PFSK-1 (cell line): ENCODE measurements around the gene SEC14L1.

ENCODE experiments used
- FOXP2 ChIP-seq: optimal IDR thresholded peaks from 2 replicates; pipeline ENCODE3; 2011; ENCODE audit warnings: borderline replicate concordance, control low read depth, inconsistent platforms; ENCODE audit not compliant: insufficient read depth; ENCODE audit errors: extremely low read length, extremely low read depth
- POLR2AphosphoS5 ChIP-seq: IDR thresholded peaks from 2 replicates; pipeline ENCODE4 v1.6.1; 2012; ENCODE audit warnings: low read depth, mild to moderate bottlenecking, control low read depth, low read length, moderate library complexity
- SIN3A ChIP-seq: IDR thresholded peaks from 2 replicates; pipeline ENCODE4 v1.6.1; 2012; ENCODE audit warnings: mild to moderate bottlenecking, low read length, moderate library complexity, borderline replicate concordance; ENCODE audit not compliant: insufficient read depth
- TAF1 ChIP-seq: IDR thresholded peaks from 2 replicates; pipeline ENCODE4 v1.6.1; 2012; ENCODE audit warnings: low read length, control low read depth, borderline replicate concordance; ENCODE audit not compliant: insufficient read depth
- TF ChIP-seq, protein P1 (sequence below), 2 experiments: IDR thresholded peaks; 2 replicates each; pipeline versions ENCODE4 v1.6.1 to v1.8.0; 2011 to 2012; ENCODE audit warnings: low read depth in 2 of 2, low read length in 2 of 2, control low read depth in 1 of 2, inconsistent platforms in 1 of 2, mild to moderate bottlenecking in 1 of 2, moderate library complexity in 1 of 2; ENCODE audit not compliant: insufficient read depth in 1 of 2

The SEC14L1 gene

DNA sequence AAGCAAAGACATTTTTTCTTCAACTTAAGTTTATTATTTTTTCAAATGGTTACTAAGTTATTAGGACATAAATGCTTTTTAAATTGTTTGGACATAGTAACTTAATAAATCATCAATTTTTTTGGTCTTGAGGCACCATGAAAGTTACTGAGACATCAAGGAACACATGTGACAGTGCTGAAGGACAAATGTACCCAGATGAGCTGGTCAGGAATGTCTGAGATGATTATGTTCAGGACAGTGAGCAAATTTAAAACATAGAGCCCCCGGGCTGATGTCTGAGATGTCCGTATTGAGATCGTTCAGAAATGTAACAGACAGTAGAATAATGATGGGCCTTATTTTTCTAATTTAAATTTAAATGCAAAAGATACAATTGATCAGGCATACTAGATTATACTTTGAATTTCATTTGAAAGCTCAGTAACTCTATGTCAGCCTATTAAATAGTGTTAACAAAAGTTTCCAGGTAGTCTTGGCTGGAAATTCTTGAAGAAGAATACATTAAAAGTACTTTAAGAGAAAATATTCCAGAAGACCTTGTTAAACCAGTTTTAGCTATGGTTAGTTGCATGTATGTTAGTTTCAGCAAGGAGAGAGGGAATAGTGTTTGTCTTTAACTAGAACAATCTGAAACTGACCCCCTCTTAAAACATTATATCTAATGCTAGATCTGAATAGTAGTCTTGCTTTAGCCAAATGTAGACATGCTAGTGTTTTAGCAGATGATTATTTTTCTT lies 36.4 kb downstream of the SEC14L1 start:
- TF ChIP-seq, protein P1, sequence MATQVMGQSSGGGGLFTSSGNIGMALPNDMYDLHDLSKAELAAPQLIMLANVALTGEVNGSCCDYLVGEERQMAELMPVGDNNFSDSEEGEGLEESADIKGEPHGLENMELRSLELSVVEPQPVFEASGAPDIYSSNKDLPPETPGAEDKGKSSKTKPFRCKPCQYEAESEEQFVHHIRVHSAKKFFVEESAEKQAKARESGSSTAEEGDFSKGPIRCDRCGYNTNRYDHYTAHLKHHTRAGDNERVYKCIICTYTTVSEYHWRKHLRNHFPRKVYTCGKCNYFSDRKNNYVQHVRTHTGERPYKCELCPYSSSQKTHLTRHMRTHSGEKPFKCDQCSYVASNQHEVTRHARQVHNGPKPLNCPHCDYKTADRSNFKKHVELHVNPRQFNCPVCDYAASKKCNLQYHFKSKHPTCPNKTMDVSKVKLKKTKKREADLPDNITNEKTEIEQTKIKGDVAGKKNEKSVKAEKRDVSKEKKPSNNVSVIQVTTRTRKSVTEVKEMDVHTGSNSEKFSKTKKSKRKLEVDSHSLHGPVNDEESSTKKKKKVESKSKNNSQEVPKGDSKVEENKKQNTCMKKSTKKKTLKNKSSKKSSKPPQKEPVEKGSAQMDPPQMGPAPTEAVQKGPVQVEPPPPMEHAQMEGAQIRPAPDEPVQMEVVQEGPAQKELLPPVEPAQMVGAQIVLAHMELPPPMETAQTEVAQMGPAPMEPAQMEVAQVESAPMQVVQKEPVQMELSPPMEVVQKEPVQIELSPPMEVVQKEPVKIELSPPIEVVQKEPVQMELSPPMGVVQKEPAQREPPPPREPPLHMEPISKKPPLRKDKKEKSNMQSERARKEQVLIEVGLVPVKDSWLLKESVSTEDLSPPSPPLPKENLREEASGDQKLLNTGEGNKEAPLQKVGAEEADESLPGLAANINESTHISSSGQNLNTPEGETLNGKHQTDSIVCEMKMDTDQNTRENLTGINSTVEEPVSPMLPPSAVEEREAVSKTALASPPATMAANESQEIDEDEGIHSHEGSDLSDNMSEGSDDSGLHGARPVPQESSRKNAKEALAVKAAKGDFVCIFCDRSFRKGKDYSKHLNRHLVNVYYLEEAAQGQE (IDR thresholded peaks at IDR 0.05; ENCODE audit: insufficient read depth in 1 of 2, low read depth in 2 of 2, low read length in 2 of 2): no peak
- TF ChIP-seq POLR2AphosphoS5: no peak
- no peak for TF ChIP-seq TAF1
- no peak for TF ChIP-seq SIN3A

DNA sequence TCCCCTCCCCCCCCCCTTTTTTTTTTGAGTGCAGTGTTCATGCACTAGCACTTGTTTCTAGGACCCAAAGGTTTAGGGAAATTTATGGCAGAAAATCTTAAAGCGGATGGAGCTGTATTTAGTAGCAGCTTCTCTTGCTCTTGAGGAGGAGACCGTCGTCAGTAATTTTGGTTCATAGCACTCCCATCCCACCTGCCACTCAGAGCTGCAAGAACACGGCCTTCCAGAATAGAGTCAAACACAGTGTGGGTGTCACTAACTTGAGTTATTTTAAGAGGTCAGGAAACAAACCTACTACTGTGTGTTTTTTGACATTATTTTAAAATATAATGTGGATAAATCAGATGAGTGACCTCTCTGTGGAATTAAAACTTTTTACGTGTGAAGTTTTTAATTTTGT lies 37.3 kb downstream of the SEC14L1 start:
- TF ChIP-seq TAF1 (no peak), FOXP2 (no peak), SIN3A (no peak), POLR2AphosphoS5 (no peak)
- TF ChIP-seq, protein P1 (IDR thresholded peaks at IDR 0.05; ENCODE audit: insufficient read depth in 1 of 2, low read depth in 2 of 2, low read length in 2 of 2): no peak

DNA sequence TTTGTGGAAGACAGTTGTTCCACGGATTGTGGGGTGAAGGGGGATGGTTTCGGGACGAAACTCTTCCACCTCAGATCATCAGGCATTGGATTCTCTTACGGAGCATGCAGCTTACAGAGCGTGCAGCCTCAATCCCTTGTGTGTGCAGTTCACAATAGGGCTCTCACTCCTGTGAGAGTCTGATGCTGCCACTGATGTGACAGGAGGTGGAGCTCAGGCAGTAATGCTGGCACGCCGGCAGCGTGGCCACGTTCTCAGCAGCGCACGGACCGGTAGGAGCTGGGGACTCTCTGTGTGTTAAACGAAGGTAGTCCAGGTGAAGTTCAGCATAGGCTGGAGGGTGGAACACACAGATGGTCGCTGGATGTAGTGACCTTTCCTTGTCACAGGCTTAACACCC lies 37.8 kb downstream of the SEC14L1 start:
- TF ChIP-seq, protein P1 (IDR thresholded peaks at IDR 0.05; ENCODE audit: insufficient read depth in 1 of 2, low read depth in 2 of 2, low read length in 2 of 2): no peak
- TF ChIP-seq POLR2AphosphoS5: no peak
- TF ChIP-seq TAF1: no peak
- no peak for TF ChIP-seq FOXP2
- no peak for TF ChIP-seq SIN3A

DNA sequence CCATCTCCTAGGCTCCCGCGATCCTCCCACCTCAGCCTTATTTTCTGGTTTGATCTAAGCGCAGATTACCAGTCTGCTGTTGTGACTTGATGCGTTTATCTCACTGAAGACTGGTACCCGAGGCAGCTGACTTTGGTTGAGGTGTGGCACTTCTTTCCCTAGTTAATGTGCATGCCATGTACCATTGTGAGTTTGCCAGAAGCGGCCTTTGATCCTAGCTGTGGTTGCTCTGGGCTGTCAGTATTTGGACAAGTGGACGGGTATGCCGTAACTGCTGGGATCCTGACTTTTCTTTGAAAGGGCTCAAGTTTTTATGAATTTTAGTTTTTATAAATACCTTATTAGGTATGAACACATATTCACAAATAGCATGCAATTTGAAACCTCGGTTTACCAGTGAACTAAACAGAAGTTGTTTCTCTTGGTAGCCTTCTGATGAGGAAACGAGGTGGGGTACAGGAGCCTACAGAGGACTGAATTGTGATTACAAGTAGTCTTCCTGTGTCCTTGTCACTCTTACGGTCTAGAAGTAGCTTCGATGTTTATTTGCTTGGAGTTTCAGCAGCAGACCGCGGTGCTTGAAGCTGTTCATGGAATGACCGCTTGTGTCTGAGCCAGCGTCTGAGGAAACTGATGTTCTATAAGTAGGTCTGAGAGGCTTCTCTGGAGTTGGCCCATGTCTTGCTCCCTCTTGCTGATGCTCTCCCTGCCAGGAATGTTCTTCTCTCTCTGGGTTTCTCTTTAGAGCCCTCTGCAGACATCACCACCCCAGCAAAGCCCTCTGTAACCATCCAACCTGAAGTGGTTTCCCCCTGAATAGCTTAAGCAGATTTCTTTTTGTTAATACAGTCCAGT lies 40.0 kb downstream of the SEC14L1 start:
- TF ChIP-seq TAF1 (no peak), SIN3A (no peak)
- TF ChIP-seq, protein P1 (IDR thresholded peaks at IDR 0.05; ENCODE audit: insufficient read depth in 1 of 2, low read depth in 2 of 2, low read length in 2 of 2): no peak
